Daoy (cell line): ENCODE results near the gene EMC8. TPM values are rescaled to one million over a fixed set of nuclear protein-coding genes. Genes with fewer than 3 reads are reported as not detected.
A peak's percentile ranks its signal among the peaks of the same experiment; 100 is the strongest.

Source experiments
- DNase-seq: peaks from one replicate; pipeline ENCODE4 v3.0.0-alpha.2; 2015; ENCODE audit warnings: low read depth
- total RNA-seq: library from RNA; depleted of rRNA; stranded (reverse); fragments of >200 nt; shearing (Covaris generic); gene quantifications from 2 replicates; pipeline ENCODE4 v1.2.3, GENCODE V29; 2014

The EMC8 gene
- total RNA-seq, 1 experiment from 2014 or later, result 40.5 TPM

- DNase-seq, result no peak
These were observed 43.2 kb downstream of the EMC8 start for GRCh38 chr16:85755929-85756768.

- DNase-seq, result no peak
These were observed 44.9 kb downstream of the EMC8 start for GRCh38 chr16:85754413-85754812.

- no peak for DNase-seq
These were observed 45.4 kb downstream of the EMC8 start for GRCh38 chr16:85753976-85754375.

- no peak for DNase-seq
These were observed 45.8 kb downstream of the EMC8 start for GRCh38 chr16:85753559-85753958.

- DNase-seq, result peak; percentile 56
These were observed 46.6 kb downstream of the EMC8 start for GRCh38 chr16:85752511-85753420.

GRCh38 chr16:85751698-85752501 is 47.4 kb downstream of the EMC8 start:
- no peak for DNase-seq

- DNase-seq, result peak; percentile 65
These were observed 48.3 kb downstream of the EMC8 start, which contains the start of gene C16orf74 for GRCh38 chr16:85750827-85751697. Gene C16orf74 (minus strand): TSS chr16:85751096. CDS start chr16:85735217, 15,879 bp downstream.

GRCh38 chr16:85750146-85750826 is 49.1 kb downstream of the EMC8 start:
- DNase-seq, result peak; percentile 70

GRCh38 chr16:85749771-85750145 is 49.6 kb downstream of the EMC8 start:
- DNase-seq, result no peak

- DNase-seq, result peak; percentile 85
These were observed 52.7 kb downstream of the EMC8 start for GRCh38 chr16:85746460-85747215.

GRCh38 chr16:85738923-85739715 is 60.2 kb downstream of the EMC8 start:
- no peak for DNase-seq

GRCh38 chr16:85736921-85737320 is 62.4 kb downstream of the EMC8 start:
- no peak for DNase-seq

- no peak for DNase-seq
These were observed 63.4 kb downstream of the EMC8 start for GRCh38 chr16:85735946-85736345.

- no peak for DNase-seq
These were observed 64.1 kb downstream of the EMC8 start for GRCh38 chr16:85735225-85735635.

- no peak for DNase-seq
These were observed 64.9 kb downstream of the EMC8 start for GRCh38 chr16:85734311-85735017.

GRCh38 chr16:85733839-85734170 is 65.5 kb downstream of the EMC8 start:
- DNase-seq, result no peak

- no peak for DNase-seq
These were observed 66.0 kb downstream of the EMC8 start for GRCh38 chr16:85733155-85733838.
